IMR-90 (cell line): ENCODE measurements around the gene DNAJB9. TPM values are rescaled to one million over a fixed set of nuclear protein-coding genes. Genes with fewer than 3 reads are reported as not detected.

Experiments
- ATAC-seq: fragments of 200-7000 bp; cut with Tn5 transposase; 2 replicates; pipeline ENCODE4 v1.9.1; 2020; ENCODE audit warnings: low read depth, mild to moderate bottlenecking, moderate library complexity
- BruUV-seq: library from RNA; stranded (reverse); fragments of 400-500 nt; replicated peaks from 2 replicates; lab custom pipeline; 2021; lab: Mats Ljungman, UMichigan
- CTCF ChIA-PET: fragments of 300-600 bp; formaldehyde crosslinking; extraction: SDS; loops from one replicate; lab custom pipeline; 2021; ENCODE audit warnings: antibody characterized with exemption; lab: Yijun Ruan, JAX
- POLR2A ChIA-PET: fragments of 300-600 bp; sonication (Branson Sonifier 250); formaldehyde crosslinking; loops from one replicate; lab custom pipeline; 2022; ENCODE audit warnings: antibody characterized with exemption; ENCODE audit not compliant: unreplicated experiment; lab: Charles Lee
- DNase-seq: peaks from one replicate; pipeline ENCODE4 v3.0.0; 2013
- H2AFZ ChIP-seq: replicated peaks from 2 replicates; pipeline ENCODE3; 2013; ENCODE audit warnings: low read length, mild to moderate bottlenecking; ENCODE audit not compliant: poor library complexity
- H2AK5ac ChIP-seq: 2 replicates; pipeline ENCODE4 v1.6.1; 2013; ENCODE audit warnings: low read depth, low read length, inconsistent platforms
- H2AK9ac ChIP-seq: replicated peaks from 2 replicates; pipeline ENCODE3; 2013; ENCODE audit warnings: mild to moderate bottlenecking, low read depth, low read length, moderate library complexity; ENCODE audit not compliant: poor library complexity
- H2BK120ac ChIP-seq: 2 replicates; pipeline ENCODE4 v1.6.1; 2013; ENCODE audit warnings: low read depth, low read length, inconsistent platforms
- H2BK15ac ChIP-seq: 3 replicates; pipeline ENCODE4 v1.6.1; 2013; ENCODE audit warnings: low read depth, low read length, inconsistent platforms
- H2BK20ac ChIP-seq: 2 replicates; pipeline ENCODE4 v1.6.1; 2013; ENCODE audit warnings: low read depth, mild to moderate bottlenecking, inconsistent platforms, low read length, moderate library complexity
- H2BK5ac ChIP-seq: 2 replicates; pipeline ENCODE4 v1.6.1; 2013; ENCODE audit warnings: mild to moderate bottlenecking, low read depth, low read length, inconsistent platforms; ENCODE audit not compliant: poor library complexity, severe bottlenecking
- H3K14ac ChIP-seq: replicated peaks from 2 replicates; pipeline ENCODE4 v1.6.1; 2013; ENCODE audit warnings: low read depth, low read length, inconsistent platforms
- H3K18ac ChIP-seq: 2 replicates; pipeline ENCODE4 v1.6.1; 2013; ENCODE audit warnings: low read depth, low read length, control low read depth
- H3K23ac ChIP-seq: 2 replicates; pipeline ENCODE4 v1.6.1; 2013; ENCODE audit warnings: low read depth, low read length, inconsistent platforms
- H3K27ac ChIP-seq: 2 replicates; pipeline ENCODE4 v1.5.1; 2013; ENCODE audit warnings: mild to moderate bottlenecking, control low read depth, low read length; ENCODE audit not compliant: insufficient read depth
- H3K27me3 ChIP-seq: 2 replicates; pipeline ENCODE4 v1.6.1; 2013; ENCODE audit warnings: low read length; ENCODE audit not compliant: control insufficient read depth, insufficient read depth
- H3K36me3 ChIP-seq: 2 replicates; pipeline ENCODE4 v1.6.1; 2013; ENCODE audit warnings: low read length, mixed read lengths; ENCODE audit not compliant: control insufficient read depth, insufficient read depth
- H3K4ac ChIP-seq: 2 replicates; pipeline ENCODE4 v1.6.1; 2013; ENCODE audit warnings: low read depth, low read length, inconsistent platforms
- H3K4me1 ChIP-seq: 2 replicates; pipeline ENCODE4 v1.6.1; 2013; ENCODE audit warnings: low read length, mixed read lengths; ENCODE audit not compliant: control insufficient read depth, insufficient read depth
- H3K4me2 ChIP-seq: 2 replicates; pipeline ENCODE4 v1.6.1; 2013; ENCODE audit warnings: low read depth, mild to moderate bottlenecking, control low read depth, low read length, moderate library complexity
- H3K4me3 ChIP-seq: 2 replicates; pipeline ENCODE4 v1.5.1; 2013; ENCODE audit warnings: low read depth, mild to moderate bottlenecking, control low read depth, low read length, moderate library complexity; ENCODE audit not compliant: insufficient read depth
- H3K56ac ChIP-seq: 2 replicates; pipeline ENCODE4 v1.6.1; 2013; ENCODE audit warnings: low read length, inconsistent platforms; ENCODE audit not compliant: insufficient read depth; ENCODE audit errors: extremely low read depth
- H3K79me1 ChIP-seq, 2 experiments: 2 replicates each; pipeline ENCODE4 v1.6.1; 2013; ENCODE audit warnings: low read length in 2 of 2, inconsistent platforms in 1 of 2, low read depth in 1 of 2
- H3K9ac ChIP-seq: 2 replicates; pipeline ENCODE4 v1.6.1; 2013; ENCODE audit warnings: low read depth, low read length, control low read depth
- H3K9me1 ChIP-seq: 2 replicates; pipeline ENCODE4 v1.6.1; 2013; ENCODE audit warnings: low read length, inconsistent platforms; ENCODE audit not compliant: insufficient read depth
- H3K9me3 ChIP-seq: 2 replicates; pipeline ENCODE4 v1.6.1; 2013; ENCODE audit warnings: low read length; ENCODE audit not compliant: control insufficient read depth, insufficient read depth
- H4K20me1 ChIP-seq: 2 replicates; pipeline ENCODE4 v1.6.1; 2013; ENCODE audit warnings: low read length, inconsistent platforms; ENCODE audit not compliant: insufficient read depth
- H4K5ac ChIP-seq: 2 replicates; pipeline ENCODE4 v1.6.1; 2013; ENCODE audit warnings: mild to moderate bottlenecking, low read depth, low read length, control low read depth
- H4K8ac ChIP-seq, 2 experiments: 2 replicates each; pipeline ENCODE4 v1.6.1; 2013; ENCODE audit warnings: low read depth in 2 of 2, low read length in 2 of 2, control low read depth in 1 of 2, inconsistent platforms in 1 of 2
- H4K91ac ChIP-seq: 2 replicates; pipeline ENCODE4 v1.6.1; 2013; ENCODE audit warnings: low read depth, low read length, inconsistent platforms; ENCODE audit not compliant: insufficient read depth
- POLR2A ChIP-seq: IDR thresholded peaks from 2 replicates; pipeline ENCODE4 v1.6.1; 2012; ENCODE audit warnings: mild to moderate bottlenecking, low read depth, low read length
- RAD21 ChIP-seq: IDR thresholded peaks from 2 replicates; pipeline ENCODE4 v1.6.1; 2012; ENCODE audit warnings: low read length, improper control_type of control experiment
- WGBS, 2 experiments: methylation state at CpG; one replicate each; pipeline versions ENCODE4 v1.1.5 to v1.1.7; 2013; ENCODE audit warnings: missing lambda C conversion rate in 2 of 2; ENCODE audit not compliant: insufficient read length in 1 of 2; ENCODE audit errors: extremely low coverage in 2 of 2; 5-methylcytosine and 5-hydroxymethylcytosine counted together
- dilution Hi-C: fragments of 300-500 bp; cut with HindIII; formaldehyde crosslinking; loops from one replicate; pipeline ENCODE4 v1.14.3; 2018; ENCODE audit warnings: low sequenced_read_pairs; ENCODE audit not compliant: unreplicated experiment
- in situ Hi-C: fragments of 300-500 bp; cut with MboI; formaldehyde crosslinking; loops from 3 replicates; pipeline ENCODE4 v1.14.3; 2019; ENCODE audit warnings: low sequenced_read_pairs, inconsistent platforms, mixed read lengths
- intact Hi-C: fragments of 100-400 bp; cut with micrococcal nuclease; formaldehyde crosslinking; loops from 2 replicates; pipeline ENCODE4 v1.10.0; 2022
- polyA plus RNA-seq, 3 experiments: library from polyadenylated mRNA; depleted of rRNA; stranded (reverse); fragments of >200 nt; gene quantifications; 2 replicates each; pipeline ENCODE4 v1.2.3, GENCODE V29; 2012; ENCODE audit warnings: low replicate concordance in 1 of 3
- total RNA-seq: library from RNA; depleted of rRNA; stranded (reverse); fragments of >200 nt; gene quantifications from 2 replicates; pipeline ENCODE4 v1.2.3, GENCODE V29; 2012
- TF ChIP-seq, protein P1 (sequence below): fragments of 150-350 bp; IDR thresholded peaks from 2 replicates; pipeline ENCODE4 v1.6.1; 2017; ENCODE audit warnings: mild to moderate bottlenecking, antibody characterized with exemption, low read length, low read depth

DNAJB9 gene
- total and polyA plus RNA-seq, 2 of the 4 experiments (the other 2 are of a cell fraction) = 3.8 to 44.6 TPM

DNA sequence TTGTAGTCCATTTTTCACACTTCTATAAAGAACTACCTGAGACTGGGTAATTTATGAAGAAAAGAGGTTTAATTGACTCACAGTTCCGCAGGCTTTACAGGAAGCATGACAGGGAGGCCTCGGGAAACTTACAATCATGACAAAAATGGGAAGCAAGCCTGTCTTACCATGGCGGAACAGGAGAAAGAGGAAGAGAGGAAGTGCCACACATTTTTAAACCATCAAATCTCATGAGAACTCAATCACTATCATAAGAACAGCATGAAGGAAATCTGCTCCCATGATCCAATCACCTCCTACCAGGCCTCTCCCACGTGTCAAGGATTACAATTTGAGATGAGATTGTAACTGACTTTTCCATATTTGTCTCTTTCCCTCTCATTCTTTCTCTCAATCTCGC lies 34.4 kb upstream of the DNAJB9 start:
- Histone ChIP-seq H2BK120ac (no peak overlapping the region), H2BK15ac (no peak overlapping the region), H4K91ac (no peak overlapping the region), H2AK9ac (no peak overlapping the region), H3K9ac (no peak overlapping the region), H3K27me3 (no peaks in the 10 kb centered on the region), H2BK5ac (no peak overlapping the region), H3K4ac (no peak overlapping the region), H3K9me3 (no peaks in the 10 kb centered on the region), H3K14ac (no peak overlapping the region), H3K4me2 (no peak overlapping the region), H3K56ac (no peak overlapping the region), H2AFZ (no peak overlapping the region), H2AK5ac (no peak overlapping the region), H3K79me1 (no peaks in the 10 kb centered on the region), H3K18ac (no peak overlapping the region), H3K4me3 (no peak overlapping the region), H4K8ac (no peak overlapping the region), H4K5ac (no peak overlapping the region), H4K20me1 (no peaks in the 10 kb centered on the region), H3K9me1 (no peaks in the 10 kb centered on the region), H2BK20ac (no peak overlapping the region), H3K4me1 (no peaks in the 10 kb centered on the region), H3K36me3 (no peaks in the 10 kb centered on the region), H3K23ac (no peak overlapping the region), H3K27ac (no peak overlapping the region)
- POLR2A ChIA-PET = no interaction called here
- no CpG with 5 or more reads among the region's 5 CpGs for WGBS, 2 experiments
- dilution Hi-C loops = no loop called here
- TF ChIP-seq, protein P1, sequence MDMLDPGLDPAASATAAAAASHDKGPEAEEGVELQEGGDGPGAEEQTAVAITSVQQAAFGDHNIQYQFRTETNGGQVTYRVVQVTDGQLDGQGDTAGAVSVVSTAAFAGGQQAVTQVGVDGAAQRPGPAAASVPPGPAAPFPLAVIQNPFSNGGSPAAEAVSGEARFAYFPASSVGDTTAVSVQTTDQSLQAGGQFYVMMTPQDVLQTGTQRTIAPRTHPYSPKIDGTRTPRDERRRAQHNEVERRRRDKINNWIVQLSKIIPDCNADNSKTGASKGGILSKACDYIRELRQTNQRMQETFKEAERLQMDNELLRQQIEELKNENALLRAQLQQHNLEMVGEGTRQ = no peak
- no peak for TF ChIP-seq RAD21
- no peak for TF ChIP-seq POLR2A
- in situ Hi-C loops = no loop called here
- no TSS peak for BruUV-seq
- no peak for DNase-seq
- CTCF ChIA-PET = no interaction called here
- intact Hi-C loops = no loop called here
- no peak for ATAC-seq
